KG1 (cell line): ENCODE measurements around the gene RPS15.

Experiments used
- DNase-seq: peaks from one replicate; lab custom pipeline; 2025; lab: John Stamatoyannopoulos, UW

The RPS15 gene

GRCh38 chr19:1487576-1488281, 49.5 kb downstream of the RPS15 start:
- no peak for DNase-seq

DNA sequence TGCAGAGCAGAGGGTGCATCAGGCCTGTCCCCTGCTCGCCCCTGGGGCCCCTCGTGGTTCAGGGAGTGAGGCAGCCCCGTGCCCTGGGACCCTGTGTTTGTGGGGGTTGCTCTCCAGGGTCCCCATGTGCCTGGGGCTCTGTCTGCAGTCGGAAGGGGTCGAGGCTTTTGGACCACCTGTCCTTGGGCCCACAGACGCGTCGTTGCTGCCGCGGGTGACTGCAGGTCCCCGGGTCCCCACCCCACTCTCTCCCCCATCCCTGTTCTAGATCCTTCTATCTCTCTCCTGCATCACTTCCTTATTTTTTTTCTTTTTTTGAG, 50.0 kb downstream of the RPS15 start:
- no peak for DNase-seq

DNA sequence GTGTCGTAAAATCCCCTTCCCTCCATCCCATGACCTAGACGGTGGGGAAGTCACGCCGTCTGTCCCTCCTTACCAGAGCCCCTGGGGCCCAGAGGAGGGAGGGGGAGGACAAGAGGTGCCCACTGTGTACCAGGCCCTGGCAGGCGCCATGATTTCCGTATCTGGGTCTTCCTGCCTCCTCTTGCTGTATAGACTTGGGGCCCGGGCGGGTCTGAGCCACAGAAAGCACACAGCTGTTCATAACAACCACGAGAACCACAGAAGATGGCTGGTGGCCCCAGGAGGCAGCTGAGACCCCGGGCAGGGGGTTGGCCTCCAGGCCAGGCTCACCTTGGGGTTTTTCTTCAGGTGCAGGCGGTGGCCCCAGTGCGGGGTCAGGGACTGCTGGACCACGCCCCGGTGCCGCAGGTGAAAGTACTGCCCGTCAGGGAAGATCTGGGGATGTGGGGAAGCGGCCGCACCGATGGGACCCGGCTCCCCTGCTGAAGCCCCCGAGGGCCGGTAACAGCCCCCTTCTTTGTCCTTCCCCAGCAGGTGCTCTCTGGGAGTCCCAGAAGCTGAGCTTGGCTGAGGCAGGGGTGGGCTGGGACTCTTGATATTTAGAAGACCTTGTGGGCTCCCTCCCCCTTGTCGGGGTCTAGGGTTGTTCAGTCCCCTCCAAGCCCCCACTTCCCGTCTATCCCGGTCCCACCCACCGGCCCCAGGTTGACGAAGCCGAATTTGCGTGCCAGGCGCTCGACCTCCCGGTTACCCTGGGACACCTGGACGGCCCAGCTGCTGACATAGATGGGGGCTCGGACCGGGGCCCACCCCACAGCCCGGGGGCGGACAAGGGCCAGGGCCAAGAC, 51.5 kb downstream of the RPS15 start:
- no peak for DNase-seq
